GM23248 (cell line): ENCODE measurements around the gene TMPRSS2.

Experiments
- EZH2 ChIP-seq: fragments of 200-600 bp; sonication (generic); IDR thresholded peaks from 2 replicates; pipeline ENCODE4 v1.6.1; 2018; ENCODE audit warnings: antibody characterized with exemption, mild to moderate bottlenecking; ENCODE audit not compliant: insufficient read depth, poor library complexity, severe bottlenecking
- EZH2phosphoT487 ChIP-seq: fragments of 200-600 bp; sonication (generic); IDR thresholded peaks from 2 replicates; pipeline ENCODE4 v1.6.1; 2018; ENCODE audit warnings: antibody characterized with exemption, moderate library complexity, mild to moderate bottlenecking, low read depth; ENCODE audit not compliant: insufficient read depth

GRCh38 chr21:41497008-41497407, 10.9 kb downstream of the TMPRSS2 start:
- no peak for TF ChIP-seq EZH2
- TF ChIP-seq EZH2phosphoT487 = no peak
